KBM-7 (cell line): ENCODE results near the gene FBF1.
"Not testable (repeated sequence)": the region's sequence is repeated elsewhere in the genome, so short reads cannot be mapped to it uniquely, and the experiment has no call there.

Source experiments
- DNase-seq: peaks from one replicate; pipeline ENCODE4 v3.0.0-alpha.2; 2015
- in situ Hi-C: fragments of 300-500 bp; cut with MboI; formaldehyde crosslinking; loops from 2 replicates; pipeline ENCODE4 v1.14.3; 2020; ENCODE audit warnings: low sequenced_read_pairs, low pct_unique_long_range_greater_than_20kb, mixed read lengths

Gene FBF1

DNA sequence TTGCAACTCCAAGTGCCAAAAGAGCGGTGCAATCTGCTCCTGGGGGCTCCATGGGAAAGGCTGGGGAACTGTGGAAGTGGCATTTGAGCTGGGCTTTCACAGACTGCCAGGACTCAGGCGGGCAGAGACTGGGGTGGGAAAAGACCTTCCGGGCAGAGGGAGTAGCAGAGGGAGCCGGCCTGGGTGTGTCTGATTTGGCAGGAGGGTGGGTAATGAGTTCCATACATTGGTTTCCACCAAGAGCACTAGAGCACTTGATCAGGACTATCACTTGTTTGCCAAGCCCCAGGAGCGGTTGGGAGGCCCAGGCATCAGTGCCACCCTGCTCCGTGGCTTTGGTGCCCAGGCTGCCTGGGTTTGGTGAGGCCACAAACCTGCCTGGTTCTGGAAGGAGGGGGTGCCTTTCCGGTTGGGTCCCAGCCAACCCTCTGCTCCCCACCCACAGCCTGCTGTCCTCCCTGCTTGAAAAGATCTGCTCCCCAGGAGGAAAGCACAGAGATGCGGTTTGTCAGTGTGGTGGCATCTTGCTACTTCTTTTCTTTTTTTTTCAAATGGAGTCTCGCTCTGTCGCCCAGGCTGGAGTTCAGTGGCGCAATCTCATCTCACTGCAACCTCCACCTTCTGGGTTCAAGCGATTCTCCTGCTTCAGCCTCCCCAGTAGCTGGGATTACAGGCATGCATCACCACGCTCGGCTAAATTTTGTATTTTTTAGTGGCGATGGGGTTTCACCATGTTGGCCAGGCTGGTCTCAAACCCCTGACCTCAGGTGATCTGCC is 59.0 kb downstream of the FBF1 start:
- in situ Hi-C loops: no loop called here
- no peak for DNase-seq

DNA sequence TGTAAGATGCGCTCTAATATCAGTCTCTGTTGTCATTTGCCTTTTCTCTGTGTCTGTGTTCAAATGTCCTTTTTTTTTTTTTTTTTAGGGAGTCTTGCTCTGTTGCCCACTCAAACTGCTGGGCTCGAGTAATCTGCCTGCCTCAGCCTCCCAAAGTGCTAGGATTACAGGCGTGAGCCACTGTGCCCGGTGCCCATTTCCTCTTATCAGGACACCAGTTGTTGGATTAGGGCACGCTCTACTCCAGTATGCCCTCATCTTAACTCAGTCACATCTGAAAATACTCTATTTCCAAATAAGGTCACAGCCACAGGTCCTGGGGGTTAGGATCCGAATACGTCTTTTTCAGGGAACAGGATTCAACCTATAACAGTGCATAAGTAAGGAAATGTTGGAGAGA is 60.6 kb downstream of the FBF1 start:
- in situ Hi-C loops: no loop called here
- no peak for DNase-seq

GRCh38 chr17:75878174-75878998 is 62.5 kb downstream of the FBF1 start, which contains the start of gene TRIM47:
Gene TRIM47 (minus strand): TSS chr17:75878581. CDS start chr17:75878548, 33 bp downstream.
- peak; percentile 65 for DNase-seq
- in situ Hi-C loops: no loop called here

DNA sequence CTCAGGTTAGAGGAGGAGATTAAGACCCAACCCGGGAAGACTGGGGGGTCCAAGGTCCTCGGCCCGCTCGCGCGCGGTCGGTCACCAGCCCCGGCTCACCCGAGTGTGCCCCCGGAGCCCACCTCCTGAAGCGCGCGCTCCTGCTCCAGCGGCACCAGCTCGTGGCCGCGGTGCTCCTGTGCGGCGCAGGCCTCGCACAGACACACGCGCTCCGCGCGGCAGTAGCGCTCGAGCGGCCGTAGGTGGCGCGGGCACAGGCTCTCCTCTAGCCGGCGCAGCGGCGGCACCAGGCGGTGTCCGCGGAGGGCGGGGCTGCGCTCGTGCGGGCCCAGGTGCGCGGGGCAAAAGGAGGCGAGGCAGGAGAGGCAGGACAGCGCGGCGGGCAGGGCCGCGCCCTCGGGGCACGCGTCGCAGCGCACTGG is 63.1 kb downstream of the FBF1 start:
- in situ Hi-C loops: no loop called here
- peak; percentile 73 for DNase-seq

DNA sequence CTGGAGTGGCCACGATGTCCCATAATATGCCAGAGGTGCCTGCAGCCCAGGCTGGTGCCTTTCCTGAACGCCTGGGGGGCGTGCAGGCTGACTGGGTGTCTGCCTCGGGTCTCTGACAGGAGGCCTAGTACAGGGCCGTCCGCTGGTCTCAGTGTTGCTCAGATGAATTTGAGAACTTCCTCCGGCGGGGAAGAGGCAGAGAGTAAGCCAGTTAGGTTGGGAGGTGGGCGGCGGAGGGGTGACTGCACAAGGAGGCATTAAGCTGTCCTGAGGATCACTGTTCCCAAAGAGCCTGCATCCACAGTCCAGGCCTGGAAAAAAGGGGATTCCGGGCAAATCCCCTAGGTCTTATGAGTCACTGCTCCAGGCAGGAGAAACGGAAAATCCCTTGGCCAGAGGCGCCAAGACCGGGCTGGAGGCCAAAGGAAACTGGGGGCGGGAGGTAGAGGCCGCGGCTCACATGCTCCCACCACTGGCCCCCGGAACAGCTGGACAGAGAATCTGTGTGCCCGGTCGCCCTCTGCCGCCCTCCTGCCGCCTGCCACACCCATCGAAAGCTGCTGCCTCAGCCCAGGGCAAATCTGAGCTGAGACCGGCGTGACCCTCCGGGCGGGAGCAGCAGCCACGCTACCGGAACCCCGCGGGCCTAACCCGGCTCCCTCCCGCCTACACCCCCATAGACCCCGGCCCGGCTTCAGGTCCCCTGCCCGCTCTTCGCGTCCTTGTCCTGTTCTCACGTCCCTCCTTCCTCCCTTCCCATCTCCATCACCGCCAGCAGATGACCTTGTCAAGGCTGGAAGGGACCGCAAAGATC is 63.7 kb downstream of the FBF1 start:
- no peak for DNase-seq

GRCh38 chr17:75876190-75876937 is 64.5 kb downstream of the FBF1 start:
- in situ Hi-C loops: no loop called here
- DNase-seq: no peak

More for the DNA sequence above, 63.7 kb downstream of the FBF1 start:
- in situ Hi-C loops: no loop called here

- in situ Hi-C loops: no loop called here
- DNase-seq: no peak
Observed at GRCh38 chr17:75875940-75876189, 65.0 kb downstream of the FBF1 start.

GRCh38 chr17:75875182-75875939 is 65.5 kb downstream of the FBF1 start:
- in situ Hi-C loops: no loop called here
- no peak for DNase-seq

DNA sequence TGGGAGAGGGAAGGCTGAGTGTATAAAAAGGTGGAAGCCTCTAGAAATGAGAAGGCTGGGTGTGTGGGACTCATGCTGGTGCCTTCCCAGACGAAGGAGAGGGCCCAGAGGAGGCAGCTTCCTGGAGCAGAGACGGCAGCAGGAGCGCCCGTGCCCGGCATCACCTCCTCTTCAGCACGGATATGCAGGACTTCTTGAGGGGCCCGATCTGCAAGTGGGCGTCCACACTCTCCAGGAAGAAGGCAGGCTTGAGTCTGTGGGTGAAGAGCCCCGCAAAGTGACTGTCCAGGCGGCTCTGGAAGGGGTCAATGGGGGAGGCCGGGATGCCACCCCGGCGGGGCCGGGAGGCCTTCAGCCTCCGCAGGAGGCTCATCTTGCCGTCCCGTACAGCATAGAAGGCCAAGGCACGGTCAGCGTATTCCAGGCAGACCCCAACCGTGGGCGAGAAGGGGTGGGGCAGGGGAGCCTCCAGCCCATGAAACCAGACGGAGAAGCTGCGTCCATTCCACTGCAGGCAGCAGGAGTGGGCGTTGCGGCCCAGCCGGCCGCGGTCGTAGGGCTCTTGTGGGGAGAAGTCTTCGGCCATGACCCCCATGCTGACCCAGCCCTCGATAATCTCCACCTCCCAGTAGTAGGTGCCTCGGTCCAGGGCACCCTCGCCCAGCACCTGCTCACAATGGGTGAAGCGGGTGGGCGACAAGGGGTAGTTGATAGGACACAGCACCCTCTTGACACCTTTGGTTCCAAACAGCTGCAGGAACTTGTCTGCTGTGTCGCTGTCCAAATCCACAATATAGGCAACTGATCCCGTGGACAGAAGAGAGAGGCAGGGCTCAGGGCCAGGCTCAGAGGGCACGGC is 66.3 kb downstream of the FBF1 start:
- in situ Hi-C loops: no loop called here
- no peak for DNase-seq

DNA sequence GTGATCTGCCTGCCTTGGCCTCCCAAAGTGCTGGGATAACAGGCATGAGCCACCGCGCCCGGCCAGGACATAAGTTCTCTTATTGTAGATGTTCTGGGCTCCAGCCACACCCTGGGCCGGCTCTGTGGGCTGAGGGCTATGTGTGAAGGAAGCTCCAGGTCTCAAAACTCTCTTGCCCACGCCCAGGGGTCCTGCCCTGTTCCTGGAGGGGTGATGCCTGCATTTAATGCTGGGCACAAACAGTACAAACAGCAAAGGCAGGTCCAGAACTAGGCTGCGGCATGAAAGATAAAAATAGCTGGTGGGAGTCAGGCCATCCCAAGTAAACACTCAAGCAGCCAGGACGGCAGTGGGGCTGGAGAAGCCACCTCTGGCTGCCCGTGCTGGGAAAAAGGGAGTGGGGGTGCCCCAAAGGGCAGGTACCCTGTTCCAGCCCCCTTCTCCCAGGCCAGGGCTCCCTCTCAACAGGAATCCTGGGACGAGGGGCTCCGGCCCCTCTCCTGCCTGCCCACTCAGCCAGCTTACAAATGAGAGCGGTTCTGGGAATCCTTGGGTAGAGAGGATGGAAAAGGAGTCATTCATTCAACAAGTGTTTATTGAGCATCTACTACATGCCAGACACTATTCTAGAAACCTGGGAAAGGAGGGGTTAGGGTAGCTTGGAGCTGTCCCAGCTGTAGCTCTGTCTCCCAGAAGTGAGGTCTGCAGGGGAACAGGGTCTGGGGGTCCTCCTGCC is 67.1 kb downstream of the FBF1 start:
- no peak for DNase-seq
- in situ Hi-C loops: no loop called here

DNA sequence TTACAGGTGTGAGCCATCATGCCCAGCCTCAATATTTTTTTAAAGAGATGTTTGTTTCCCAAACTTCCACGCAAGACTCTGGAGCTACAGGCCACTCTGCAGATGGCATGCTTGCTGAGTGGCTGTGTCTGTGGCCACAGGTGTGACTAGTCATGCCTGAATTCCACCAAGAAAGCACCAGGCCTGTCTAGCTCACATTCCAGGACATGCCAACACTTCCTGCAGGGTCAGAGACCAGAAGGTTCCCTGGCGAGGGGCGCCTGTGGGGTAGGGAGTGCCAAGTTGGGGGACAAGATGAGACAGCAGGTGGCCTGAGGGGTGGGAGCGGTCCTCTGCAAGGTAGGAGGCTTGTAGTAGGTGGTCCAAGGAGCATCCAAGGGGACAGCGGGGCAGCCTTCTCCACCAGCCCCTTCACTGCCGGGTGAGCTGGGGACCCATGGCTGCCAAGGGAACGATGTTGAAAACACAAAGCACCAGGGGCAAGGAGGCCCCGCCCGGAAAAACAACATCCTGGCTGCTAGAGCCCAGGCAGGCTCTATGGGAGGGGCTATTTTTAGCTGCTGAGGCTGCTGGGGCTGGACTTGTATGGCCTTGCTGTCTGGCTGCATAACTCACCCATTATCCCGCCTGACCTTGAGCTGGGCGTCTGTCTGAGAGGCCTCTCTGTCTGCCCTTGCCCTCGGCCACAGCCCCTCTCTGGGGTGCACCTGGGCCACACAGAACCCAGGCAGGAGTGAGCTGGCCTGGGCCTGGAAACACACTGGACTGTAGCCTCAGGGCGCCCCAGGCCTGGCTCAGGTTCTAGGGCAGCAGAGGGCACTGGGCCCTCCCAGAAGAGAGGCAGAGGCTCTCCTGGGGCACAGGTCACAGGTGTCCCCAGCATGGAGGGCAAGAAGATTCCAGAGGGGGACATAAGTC is 68.1 kb downstream of the FBF1 start:
- in situ Hi-C loops: no loop called here
- DNase-seq: no peak

- in situ Hi-C loops, DNase-seq: not testable (repeated sequence)
Observed at GRCh38 chr17:75870228-75870627, 70.6 kb downstream of the FBF1 start.

DNA sequence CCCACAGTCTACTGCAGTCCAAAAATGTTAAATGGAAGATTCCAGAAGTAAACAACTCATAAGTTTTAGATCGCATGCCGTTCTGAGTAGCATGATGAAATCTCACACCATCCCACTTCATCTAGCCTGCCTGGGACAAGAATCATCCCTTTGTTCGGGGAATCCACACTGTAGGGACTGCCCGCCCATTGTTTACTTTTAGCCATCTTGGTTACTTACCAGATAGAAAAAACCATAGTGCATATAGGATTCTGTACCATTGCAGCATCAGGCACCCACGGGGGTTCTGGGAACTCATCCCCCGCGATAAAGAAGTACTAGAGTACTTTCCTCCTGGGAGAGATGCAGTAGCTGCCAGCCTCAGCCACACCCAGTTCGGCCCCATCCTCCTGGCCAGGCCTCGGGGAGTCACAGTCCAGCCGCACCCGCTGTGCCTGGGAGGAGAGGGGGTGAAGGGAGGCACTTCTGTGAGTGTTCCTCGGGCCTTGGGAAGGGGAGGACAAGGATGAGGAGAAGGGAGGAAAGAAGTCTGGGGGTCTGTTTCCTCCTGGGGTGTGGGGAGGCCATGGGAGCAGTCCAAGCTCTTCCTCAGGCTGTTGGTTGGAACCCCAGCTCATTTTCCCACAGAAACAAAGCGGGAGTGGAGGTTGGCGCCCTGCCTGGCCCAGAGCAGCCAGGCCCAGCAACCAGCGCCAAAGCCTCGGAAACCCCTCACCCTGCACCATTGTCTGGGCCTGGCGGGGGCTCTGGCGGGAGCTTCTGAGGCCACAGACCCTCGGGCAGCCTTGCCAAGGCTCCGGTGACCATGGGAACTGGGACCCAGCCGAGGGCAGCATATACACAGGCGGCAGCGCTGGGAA is 71.3 kb downstream of the FBF1 start:
- no peak for DNase-seq

DNA sequence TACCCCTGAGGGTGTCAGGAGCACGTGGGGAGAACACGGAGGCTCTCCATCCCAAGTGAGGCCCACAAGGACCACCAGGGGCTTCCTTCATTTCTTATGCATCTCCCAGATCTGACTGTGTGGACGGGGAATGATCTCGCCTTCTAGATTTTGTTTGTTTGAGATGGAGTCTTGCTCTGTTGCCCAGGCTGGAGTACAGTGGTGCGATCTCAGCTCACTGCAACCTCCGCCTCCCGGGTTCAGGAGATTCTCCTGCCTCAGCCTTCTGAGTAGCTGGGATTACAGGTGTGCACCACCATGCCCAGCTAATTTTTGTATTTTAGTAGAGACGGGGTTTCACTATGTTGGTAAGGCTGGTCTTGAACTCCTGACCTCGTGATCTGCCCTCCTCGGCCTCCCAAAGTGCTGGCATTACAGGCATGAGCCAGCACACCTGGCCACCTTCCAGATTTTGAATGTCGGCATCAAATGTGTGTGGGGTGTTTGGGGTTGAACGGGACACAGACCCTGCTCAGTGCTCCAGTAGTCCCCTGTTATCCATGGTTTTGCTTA is 72.0 kb downstream of the FBF1 start:
- DNase-seq, in situ Hi-C loops: not testable (repeated sequence)

More for the DNA sequence above, 71.3 kb downstream of the FBF1 start:
- in situ Hi-C loops: no loop called here
